Duodenal mucosa (tissue), 2 donors: ENCODE data around the gene MAPRE2.

ENCODE experiments used
- H3K27ac ChIP-seq: one replicate; pipeline ENCODE4 v1.7.0; 2013; ENCODE audit warnings: low read depth, low read length
- H3K27me3 ChIP-seq, 2 donors: one replicate each; pipeline ENCODE4 v1.7.0; 2013; ENCODE audit warnings: low read length in 2 of 2, control low read depth in 1 of 2; ENCODE audit not compliant: insufficient read depth in 2 of 2, control insufficient read depth in 1 of 2
- H3K36me3 ChIP-seq, 2 donors: one replicate each; pipeline ENCODE4 v1.7.0; 2013; ENCODE audit warnings: low read length in 2 of 2, control low read depth in 1 of 2; ENCODE audit not compliant: insufficient read depth in 2 of 2, control insufficient read depth in 1 of 2
- H3K4me1 ChIP-seq, 2 donors: one replicate each; pipeline ENCODE4 v1.7.0; 2013; ENCODE audit warnings: low read length in 2 of 2, control low read depth in 1 of 2; ENCODE audit not compliant: insufficient read depth in 2 of 2, control insufficient read depth in 1 of 2
- H3K4me3 ChIP-seq, 2 donors: one replicate each; pipeline ENCODE4 v1.7.0; 2013; ENCODE audit warnings: low read length in 2 of 2, low read depth in 1 of 2
- H3K9ac ChIP-seq, 2 donors: one replicate each; pipeline ENCODE4 v1.7.0; 2013; ENCODE audit warnings: low read length in 2 of 2, low read depth in 1 of 2
- H3K9me3 ChIP-seq, 2 donors: one replicate each; pipeline ENCODE4 v1.7.0; 2013; ENCODE audit warnings: low read length in 2 of 2, control low read depth in 1 of 2; ENCODE audit not compliant: control insufficient read depth in 1 of 2

The MAPRE2 gene

DNA sequence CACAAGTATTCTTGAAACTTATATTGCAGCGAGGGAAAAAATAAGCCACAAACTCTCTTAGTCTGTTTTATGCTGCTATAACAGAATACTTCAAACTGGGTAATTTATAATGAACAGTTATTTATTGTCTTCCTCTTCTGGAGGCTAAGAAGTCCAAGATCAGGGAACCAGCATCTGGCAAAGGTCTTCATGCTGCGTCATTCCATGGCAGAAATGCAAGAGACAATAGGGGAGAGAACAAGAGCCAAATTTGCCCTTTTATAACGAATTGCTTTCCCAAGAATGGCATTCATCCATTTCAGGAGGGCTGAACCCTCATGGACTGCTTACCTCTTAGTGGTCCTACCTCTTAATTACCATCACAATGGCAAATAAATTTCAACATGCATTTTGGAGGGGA, 46.5 kb downstream of the MAPRE2 start:
- Histone ChIP-seq H3K4me1 (no peaks in the 10 kb centered on the region), H3K27ac (no peak overlapping the region), H3K36me3 (no peaks in the 10 kb centered on the region), H3K9me3 (no peaks in the 10 kb centered on the region), H3K9ac (no peak overlapping the region), H3K4me3 (no peak overlapping the region), H3K27me3 (no peaks in the 10 kb centered on the region)

- Histone ChIP-seq H3K27me3 (no peaks in the 10 kb centered on the region), H3K4me1 (no peaks in the 10 kb centered on the region), H3K9ac (no peak overlapping the region), H3K4me3 (no peak overlapping the region), H3K36me3 (no peaks in the 10 kb centered on the region), H3K9me3 (no peaks in the 10 kb centered on the region), H3K27ac (no peak overlapping the region)
These were observed 47.7 kb downstream of the MAPRE2 start for GRCh38 chr18:35088921-35089320.

GRCh38 chr18:35089382-35089781, 48.2 kb downstream of the MAPRE2 start:
- no peak overlapping the region for H3K27ac ChIP-seq

DNA sequence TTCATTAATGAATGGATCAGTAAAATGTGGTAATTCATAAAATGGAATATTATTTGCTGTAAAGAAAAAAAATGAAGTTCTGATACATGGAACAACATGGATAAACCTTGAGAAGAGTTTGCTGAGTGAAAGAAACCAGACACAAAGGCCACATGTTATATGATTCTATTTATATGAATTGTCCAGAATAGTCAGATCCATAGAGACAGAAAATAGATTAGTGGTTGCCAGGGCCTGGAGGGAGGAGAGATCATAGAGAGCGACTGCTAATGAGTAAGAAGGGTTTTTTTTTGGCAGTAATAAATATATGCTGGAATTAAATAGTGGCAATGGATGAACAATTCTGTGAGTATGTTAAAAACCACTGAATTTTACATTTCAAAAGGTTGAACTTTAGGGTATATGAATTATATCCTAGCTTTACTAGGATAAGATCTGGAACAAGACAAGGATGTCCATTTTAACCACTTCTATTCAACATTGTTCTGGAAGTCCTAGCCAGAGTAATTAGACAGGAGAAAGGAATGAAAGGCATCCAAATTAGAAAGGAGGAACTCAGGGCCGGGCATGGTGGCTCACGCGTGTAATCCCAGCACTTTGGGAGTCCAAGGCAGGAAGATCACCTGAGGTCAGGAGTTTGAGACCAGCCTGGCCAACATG, 48.8 kb downstream of the MAPRE2 start:
- Histone ChIP-seq H3K36me3 (no peaks in the 10 kb centered on the region), H3K9me3 (no peaks in the 10 kb centered on the region), H3K4me1 (no peaks in the 10 kb centered on the region), H3K4me3 (no peak overlapping the region), H3K27me3 (no peaks in the 10 kb centered on the region), H3K27ac (no peak overlapping the region), H3K9ac (no peak overlapping the region)

More at GRCh38 chr18:35089382-35089781, 48.2 kb downstream of the MAPRE2 start:
- no peaks in the 10 kb centered on the region for H3K9me3 ChIP-seq
- H3K36me3 ChIP-seq: no peaks in the 10 kb centered on the region
- no peaks in the 10 kb centered on the region for H3K27me3 ChIP-seq
- no peak overlapping the region for H3K9ac ChIP-seq
- no peak overlapping the region for H3K4me3 ChIP-seq
- no peaks in the 10 kb centered on the region for H3K4me1 ChIP-seq

DNA sequence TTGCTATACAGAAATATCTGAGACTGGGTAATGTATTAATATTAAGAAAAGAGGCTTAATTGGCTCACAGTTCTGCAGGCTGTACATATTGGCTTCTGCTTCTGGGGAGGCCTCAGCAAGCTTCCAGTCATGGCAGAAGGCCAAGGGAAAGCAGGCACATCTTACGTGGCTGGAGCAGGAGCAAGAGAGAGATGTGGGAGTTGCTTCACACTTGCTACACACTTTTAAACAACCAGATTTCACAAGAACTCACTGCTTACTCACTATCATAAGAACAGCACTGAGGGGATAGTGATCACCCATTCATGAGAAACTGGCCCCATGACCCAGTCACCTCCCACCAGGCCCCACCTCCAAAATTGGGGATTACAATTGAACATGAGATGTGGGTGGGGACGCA, 50.6 kb downstream of the MAPRE2 start:
- Histone ChIP-seq H3K9ac (no peak overlapping the region), H3K4me1 (no peaks in the 10 kb centered on the region), H3K9me3 (no peaks in the 10 kb centered on the region), H3K27ac (no peak overlapping the region), H3K4me3 (no peak overlapping the region), H3K36me3 (no peaks in the 10 kb centered on the region), H3K27me3 (no peaks in the 10 kb centered on the region)

GRCh38 chr18:35095983-35096676, 54.9 kb downstream of the MAPRE2 start:
- Histone ChIP-seq H3K4me3 (no peak overlapping the region), H3K9ac (no peak overlapping the region), H3K27me3 (no peaks in the 10 kb centered on the region), H3K36me3 (no peaks in the 10 kb centered on the region), H3K4me1 (no peaks in the 10 kb centered on the region), H3K27ac (no peak overlapping the region), H3K9me3 (no peaks in the 10 kb centered on the region)

DNA sequence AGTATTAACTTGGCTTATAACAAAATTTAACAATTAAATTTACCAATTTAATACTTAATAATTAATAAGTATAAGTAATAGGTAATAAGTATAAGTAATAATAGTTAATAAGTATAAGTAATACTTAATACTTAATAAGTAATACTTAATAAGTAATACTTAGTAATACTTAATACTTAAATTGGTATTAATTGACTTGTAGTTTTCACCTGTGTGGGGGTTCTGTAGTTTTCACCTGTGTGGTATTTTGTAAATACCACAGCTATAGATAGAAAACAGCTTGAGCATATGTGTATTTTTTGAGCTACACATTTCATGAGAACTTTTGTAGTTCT, 55.4 kb downstream of the MAPRE2 start:
- Histone ChIP-seq H3K27ac (no peak overlapping the region), H3K9ac (no peak overlapping the region), H3K4me1 (no peaks in the 10 kb centered on the region), H3K27me3 (no peaks in the 10 kb centered on the region), H3K4me3 (no peak overlapping the region), H3K9me3 (no peaks in the 10 kb centered on the region), H3K36me3 (no peaks in the 10 kb centered on the region)

GRCh38 chr18:35097195-35097594, 56.0 kb downstream of the MAPRE2 start:
- no peaks in the 10 kb centered on the region for H3K9me3 ChIP-seq
- H3K4me1 ChIP-seq: no peaks in the 10 kb centered on the region
- no peak overlapping the region for H3K4me3 ChIP-seq
- no peak overlapping the region for H3K27ac ChIP-seq
- H3K27me3 ChIP-seq: no peaks in the 10 kb centered on the region
- H3K36me3 ChIP-seq: peaks cover 3 to 4% of the 10 kb centered on the region in 2 donors
- no peak overlapping the region for H3K9ac ChIP-seq

DNA sequence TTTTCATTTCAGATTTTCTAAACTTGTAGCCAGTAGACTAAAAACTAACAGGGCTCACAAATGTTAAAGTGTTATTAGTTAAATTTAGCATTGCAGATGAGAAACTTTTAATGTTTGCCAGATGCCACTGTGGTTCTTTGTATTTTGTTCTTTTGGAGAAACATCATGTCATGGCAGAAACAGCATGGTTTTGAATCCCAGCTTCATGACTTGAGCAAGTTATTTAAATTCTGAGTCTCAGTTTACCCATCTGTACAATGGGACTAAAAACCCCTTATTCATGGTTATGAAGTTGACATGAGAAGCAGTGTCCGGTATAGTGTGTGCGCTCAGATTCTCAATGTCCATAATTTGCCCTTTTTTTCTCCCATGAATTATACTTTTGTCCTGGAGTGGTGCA, 56.5 kb downstream of the MAPRE2 start:
- no peak overlapping the region for H3K27ac ChIP-seq
- peaks cover 3 to 6% of the 10 kb centered on the region in 2 donors for H3K36me3 ChIP-seq
- H3K27me3 ChIP-seq: no peaks in the 10 kb centered on the region
- no peaks in the 10 kb centered on the region for H3K9me3 ChIP-seq
- no peaks in the 10 kb centered on the region for H3K4me1 ChIP-seq
- H3K4me3 ChIP-seq: no peak overlapping the region
- no peak overlapping the region for H3K9ac ChIP-seq

- no peaks in the 10 kb centered on the region for H3K9me3 ChIP-seq
- no peaks in the 10 kb centered on the region for H3K4me1 ChIP-seq
- no peak overlapping the region for H3K4me3 ChIP-seq
- no peak overlapping the region for H3K9ac ChIP-seq
- H3K36me3 ChIP-seq: peaks cover 3 to 6% of the 10 kb centered on the region in 2 donors
- H3K27me3 ChIP-seq: no peaks in the 10 kb centered on the region
- no peak overlapping the region for H3K27ac ChIP-seq
These were observed 58.7 kb downstream of the MAPRE2 start for GRCh38 chr18:35099911-35100310.
